GM10847 (cell line): ENCODE results near the gene PTPRM.

Experiments
- POLR2A ChIP-seq: IDR thresholded peaks from 2 replicates; pipeline ENCODE4 v1.6.1; 2011; ENCODE audit not compliant: insufficient read length; ENCODE audit errors: extremely low read depth

Gene PTPRM

GRCh38 chr18:7787339-7787738 lies 220.2 kb downstream of the PTPRM start:
- TF ChIP-seq POLR2A: no peak

GRCh38 chr18:7789856-7790552 lies 222.9 kb downstream of the PTPRM start:
- TF ChIP-seq POLR2A: no peak

- no peak for TF ChIP-seq POLR2A
These were observed 226.0 kb downstream of the PTPRM start for GRCh38 chr18:7793100-7793499.

GRCh38 chr18:7803956-7804469 lies 236.9 kb downstream of the PTPRM start:
- no peak for TF ChIP-seq POLR2A

GRCh38 chr18:7805096-7805495 lies 238.0 kb downstream of the PTPRM start:
- TF ChIP-seq POLR2A: no peak

GRCh38 chr18:7805880-7806279 lies 238.8 kb downstream of the PTPRM start:
- TF ChIP-seq POLR2A: no peak

- no peak for TF ChIP-seq POLR2A
These were observed 240.9 kb downstream of the PTPRM start for GRCh38 chr18:7807936-7808453.

- no peak for TF ChIP-seq POLR2A
These were observed 241.9 kb downstream of the PTPRM start for GRCh38 chr18:7808992-7809391.

- no peak for TF ChIP-seq POLR2A
These were observed 242.3 kb downstream of the PTPRM start for GRCh38 chr18:7809455-7809854.

GRCh38 chr18:7809978-7810377 lies 242.9 kb downstream of the PTPRM start:
- TF ChIP-seq POLR2A: no peak

GRCh38 chr18:7812431-7813063 lies 245.4 kb downstream of the PTPRM start:
- no peak for TF ChIP-seq POLR2A

- no peak for TF ChIP-seq POLR2A
These were observed 246.0 kb downstream of the PTPRM start for GRCh38 chr18:7813131-7813530.

- TF ChIP-seq POLR2A: no peak
These were observed 247.7 kb downstream of the PTPRM start for GRCh38 chr18:7814754-7815315.

GRCh38 chr18:7815787-7816186 lies 248.7 kb downstream of the PTPRM start:
- no peak for TF ChIP-seq POLR2A

- no peak for TF ChIP-seq POLR2A
These were observed 250.6 kb downstream of the PTPRM start for GRCh38 chr18:7817575-7818230.

GRCh38 chr18:7821784-7822183 lies 254.7 kb downstream of the PTPRM start:
- TF ChIP-seq POLR2A: no peak
